ENCODE data around the gene DNAJC25. TPM values are rescaled to one million over a fixed set of nuclear protein-coding genes. Genes with fewer than 3 reads are reported as not detected.

Gene DNAJC25
- total and polyA plus RNA-seq, 2 of the 13 experiments (the other 11 are each of a cell fraction or from before 2014, with no cell fraction given), result 5.7 to 10.2 TPM

DNA sequence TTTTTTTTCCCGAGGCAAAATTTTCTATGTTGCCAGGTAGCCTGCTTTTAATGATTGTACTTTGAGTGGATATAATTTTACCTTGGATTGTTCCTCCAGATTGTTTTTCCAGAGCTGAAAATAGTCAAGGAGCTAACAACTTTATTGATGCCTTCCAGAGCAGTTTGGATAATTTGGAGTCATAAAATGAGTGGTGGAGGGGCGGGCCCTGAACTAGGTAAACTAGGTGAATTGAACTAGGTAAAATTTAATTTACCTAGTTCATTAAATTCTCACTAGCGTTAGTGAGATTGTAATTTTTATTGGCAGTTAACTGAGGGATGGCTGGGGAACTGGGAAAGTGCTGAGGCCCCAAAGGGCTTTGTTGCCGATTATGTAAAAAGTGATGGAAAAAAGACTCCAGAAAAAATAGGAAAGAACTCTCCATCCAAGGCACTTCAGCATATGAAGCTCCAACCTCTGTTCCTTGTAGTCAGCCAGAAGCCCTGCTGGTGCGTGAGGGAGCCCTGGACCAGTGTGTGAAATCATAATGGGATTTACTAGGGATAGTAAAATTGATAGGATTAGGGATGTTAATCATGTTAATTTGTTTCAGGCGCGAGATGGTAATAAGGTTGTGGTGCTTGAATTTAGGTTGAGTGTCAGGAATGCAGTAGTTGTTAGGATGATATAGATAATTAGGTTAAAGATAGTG is 1.7 kb downstream of the DNAJC25 start:
- no peaks in the 10 kb centered on the region for H3K9me3 ChIP-seq (ENCODE audit: low read length)
- H3K27ac ChIP-seq (ENCODE audit: extremely low read length, insufficient read depth, low read length), result no peak overlapping the region
- ATAC-seq, result no peak
- H4K20me1 ChIP-seq (ENCODE audit: insufficient read depth, low read length), result peaks cover 33% of the 10 kb centered on the region
- peaks cover 65% of the 10 kb centered on the region for H3K4me1 ChIP-seq (ENCODE audit: insufficient read depth, low read length)
- no peak overlapping the region for H2AFZ ChIP-seq (ENCODE audit: low read length)
- POLR2A ChIA-PET, result interaction anchor here (0.9 to 1.4 kb wide), 2 partner anchors 29 to 34 kb away, joined by 3 to 5 read pairs; partner anchors contain the start of gene PTGR1
- intact Hi-C loops (cut with micrococcal nuclease; ENCODE audit: unreplicated experiment) (no loop called here), in situ Hi-C loops (cut with HindIII; ENCODE audit: extremely low pct_ligation_motif_present, low pct_unique_long_range_greater_than_20kb) (no loop called here)
- H3K79me2 ChIP-seq (ENCODE audit: insufficient read depth, low read length), result peaks cover 65% of the 10 kb centered on the region
- no peak for DNase-seq (ENCODE audit: low spot score)
- H3K4me3 ChIP-seq (replicated peaks in 1 of 3; ENCODE audit: insufficient read depth in 1 of 3, low read depth in 2 of 3, low read length in 3 of 3), result peak overlapping the region; percentile 72 to 98 (median 91)
- peak overlapping the region; percentile 89 for H3K4me2 ChIP-seq (ENCODE audit: low read depth, low read length)
- H3K9ac ChIP-seq (ENCODE audit: insufficient read depth, low read depth, low read length), result peak overlapping the region; percentile 96; the same call in 1 of the 2 replicates
- BruUV-seq (replicated peaks), result no TSS peak
- H3K36me3 ChIP-seq (replicated peaks in 1 of 2; ENCODE audit: control insufficient read depth in 1 of 2, insufficient read depth in 2 of 2, low read length in 2 of 2), result no peaks in the 10 kb centered on the region; a peak in 1 of 5 replicates
- CTCF ChIA-PET (ENCODE audit: low intra/inter-chr PET ratio, low total read pairs), result no interaction called here
- TF ChIP-seq MTA3 (CRISPR knock-in tag; IDR thresholded peaks at IDR 0.05), result no peak
- TF ChIP-seq ZNF20 (CRISPR knock-in tag; IDR thresholded peaks at IDR 0.05), result no peak
- TF ChIP-seq SMC3 (IDR thresholded peaks at IDR 0.05; ENCODE audit: low read length), result no peak
- TF ChIP-seq SRF (IDR thresholded peaks at IDR 0.05; ENCODE audit: low read depth, low read length), result no peak
- no peak for TF ChIP-seq HNRNPL (IDR thresholded peaks at IDR 0.05; ENCODE audit: low read depth, low read length)
- TF ChIP-seq AGO2 (optimal IDR thresholded peaks at IDR 0.05; ENCODE audit: low read depth, low read length), result no peak
- WGBS (ENCODE audit: low lambda C conversion rate), result 61% methylated on average over 7 of the region's 7 CpGs
- no peak for FAIRE-seq
- H3K27me3 ChIP-seq (ENCODE audit: control insufficient read depth in 1 of 2, insufficient read depth in 2 of 2, low read length in 2 of 2), result no peaks in the 10 kb centered on the region; a peak in 1 of 5 replicates

DNA sequence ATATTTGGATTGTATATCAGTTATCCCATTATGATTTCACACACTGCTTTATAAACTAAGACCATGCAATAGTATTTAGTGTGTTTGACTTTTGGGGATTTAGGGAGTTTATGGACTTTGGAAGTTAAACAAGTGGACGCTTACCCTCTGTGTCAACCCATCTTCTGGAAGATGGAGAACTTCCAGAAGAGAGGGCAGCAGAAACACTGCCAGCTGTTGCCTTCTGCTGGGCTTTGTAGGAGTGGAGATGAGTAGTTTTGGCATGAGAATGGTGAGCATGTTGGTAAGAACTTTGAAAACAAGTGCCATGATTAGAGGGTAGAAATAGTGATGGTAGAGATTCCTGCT is 2.2 kb downstream of the DNAJC25 start:
- ChIA-PET CTCF (ENCODE audit: low intra/inter-chr PET ratio, low total read pairs) (no interaction called here), POLR2A (interaction anchor here (0.9 to 1.4 kb wide), 2 partner anchors 30 to 35 kb away, joined by 3 to 5 read pairs; partner anchors contain the start of gene PTGR1)
- no peak for ATAC-seq
- in situ Hi-C loops (cut with HindIII; ENCODE audit: extremely low pct_ligation_motif_present, low pct_unique_long_range_greater_than_20kb), result no loop called here
- no TSS peak for BruUV-seq (replicated peaks)
- H3K27ac ChIP-seq (ENCODE audit: extremely low read length, insufficient read depth, low read length), result peak overlapping the region; percentile 17
- peaks cover 33% of the 10 kb centered on the region for H4K20me1 ChIP-seq (ENCODE audit: insufficient read depth, low read length)
- intact Hi-C loops (cut with micrococcal nuclease; ENCODE audit: unreplicated experiment), result no loop called here
- 12% methylated on average over 1 of the region's 1 CpG for WGBS (ENCODE audit: low lambda C conversion rate)
- H3K4me2 ChIP-seq (ENCODE audit: low read depth, low read length), result peak overlapping the region; percentile 89
- H2AFZ ChIP-seq (ENCODE audit: low read length), result no peak overlapping the region
- DNase-seq (ENCODE audit: low spot score), result no peak
- H3K9ac ChIP-seq (ENCODE audit: insufficient read depth, low read depth, low read length), result 0 out of 2 replicates have a peak overlapping the region, but pooled peaks have one; percentile 96
- H3K36me3 ChIP-seq (replicated peaks in 1 of 2; ENCODE audit: control insufficient read depth in 1 of 2, insufficient read depth in 2 of 2, low read length in 2 of 2), result no peaks in the 10 kb centered on the region; a peak in 1 of 5 replicates
- FAIRE-seq, result no peak
- peaks cover 71% of the 10 kb centered on the region for H3K79me2 ChIP-seq (ENCODE audit: insufficient read depth, low read length)
- peaks cover 65% of the 10 kb centered on the region for H3K4me1 ChIP-seq (ENCODE audit: insufficient read depth, low read length)
- H3K27me3 ChIP-seq (ENCODE audit: control insufficient read depth in 1 of 2, insufficient read depth in 2 of 2, low read length in 2 of 2), result no peaks in the 10 kb centered on the region; a peak in 1 of 5 replicates
- no peaks in the 10 kb centered on the region for H3K9me3 ChIP-seq (ENCODE audit: low read length)
- peak overlapping the region; percentile 23 to 91 (median 25); a peak in 4 of 6 replicates for H3K4me3 ChIP-seq (replicated peaks in 1 of 3; ENCODE audit: insufficient read depth in 1 of 3, low read depth in 2 of 3, low read length in 3 of 3)
- TF ChIP-seq HNF4A (CRISPR knock-in tag; IDR thresholded peaks at IDR 0.05), result peak; percentile 52
- TF ChIP-seq, protein P1, sequence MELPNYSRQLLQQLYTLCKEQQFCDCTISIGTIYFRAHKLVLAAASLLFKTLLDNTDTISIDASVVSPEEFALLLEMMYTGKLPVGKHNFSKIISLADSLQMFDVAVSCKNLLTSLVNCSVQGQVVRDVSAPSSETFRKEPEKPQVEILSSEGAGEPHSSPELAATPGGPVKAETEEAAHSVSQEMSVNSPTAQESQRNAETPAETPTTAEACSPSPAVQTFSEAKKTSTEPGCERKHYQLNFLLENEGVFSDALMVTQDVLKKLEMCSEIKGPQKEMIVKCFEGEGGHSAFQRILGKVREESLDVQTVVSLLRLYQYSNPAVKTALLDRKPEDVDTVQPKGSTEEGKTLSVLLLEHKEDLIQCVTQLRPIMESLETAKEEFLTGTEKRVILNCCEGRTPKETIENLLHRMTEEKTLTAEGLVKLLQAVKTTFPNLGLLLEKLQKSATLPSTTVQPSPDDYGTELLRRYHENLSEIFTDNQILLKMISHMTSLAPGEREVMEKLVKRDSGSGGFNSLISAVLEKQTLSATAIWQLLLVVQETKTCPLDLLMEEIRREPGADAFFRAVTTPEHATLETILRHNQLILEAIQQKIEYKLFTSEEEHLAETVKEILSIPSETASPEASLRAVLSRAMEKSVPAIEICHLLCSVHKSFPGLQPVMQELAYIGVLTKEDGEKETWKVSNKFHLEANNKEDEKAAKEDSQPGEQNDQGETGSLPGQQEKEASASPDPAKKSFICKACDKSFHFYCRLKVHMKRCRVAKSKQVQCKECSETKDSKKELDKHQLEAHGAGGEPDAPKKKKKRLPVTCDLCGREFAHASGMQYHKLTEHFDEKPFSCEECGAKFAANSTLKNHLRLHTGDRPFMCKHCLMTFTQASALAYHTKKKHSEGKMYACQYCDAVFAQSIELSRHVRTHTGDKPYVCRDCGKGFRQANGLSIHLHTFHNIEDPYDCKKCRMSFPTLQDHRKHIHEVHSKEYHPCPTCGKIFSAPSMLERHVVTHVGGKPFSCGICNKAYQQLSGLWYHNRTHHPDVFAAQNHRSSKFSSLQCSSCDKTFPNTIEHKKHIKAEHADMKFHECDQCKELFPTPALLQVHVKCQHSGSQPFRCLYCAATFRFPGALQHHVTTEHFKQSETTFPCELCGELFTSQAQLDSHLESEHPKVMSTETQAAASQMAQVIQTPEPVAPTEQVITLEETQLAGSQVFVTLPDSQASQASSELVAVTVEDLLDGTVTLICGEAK (IDR thresholded peaks at IDR 0.05), result no peak
- TF ChIP-seq, protein P1 (CRISPR knock-in tag; IDR thresholded peaks at IDR 0.05), result no peak
- TF ChIP-seq GFI1 (CRISPR knock-in tag; IDR thresholded peaks at IDR 0.05; ENCODE audit: borderline replicate concordance), result peak; percentile 78; the same call in 1 of the 2 replicates

All from HepG2 (cell line).